ENCODE results near the gene OBP2A. TPM values are rescaled to one million over a fixed set of nuclear protein-coding genes. Genes with fewer than 3 reads are reported as not detected.

Gene OBP2A
- total and polyA plus RNA-seq, 2 donors (not counting 1 experiment from before 2014, with no cell fraction given), result not detected

GRCh38 chr9:135573124-135573523, 27.2 kb downstream of the OBP2A start:
- no peak for DNase-seq
- no peak overlapping the region for H3K4me3 Mint-ChIP-seq
- Histone ChIP-seq H3K4me2 (replicated peaks; ENCODE audit: low read depth, low read length, poor library complexity, severe bottlenecking) (no peak overlapping the region), H3K4me3 (ENCODE audit: control extremely low read depth in 1 of 5, extremely low read depth in 1 of 5, insufficient read depth in 1 of 5, low read depth in 2 of 5, low read length in 4 of 5) (no peak overlapping the region), H3K9ac (ENCODE audit: low read length) (no peak overlapping the region), H4K20me1 (ENCODE audit: control insufficient read depth, insufficient read depth, low read length, poor library complexity, severe bottlenecking) (no peaks in the 10 kb centered on the region), H3K36me3 (replicated peaks in 1 of 2; ENCODE audit: control extremely low read depth in 1 of 2, control insufficient read depth in 1 of 2, extremely low read depth in 1 of 2, insufficient read depth in 2 of 2, low read length in 1 of 2) (no peaks in the 10 kb centered on the region), H3K9me3 (ENCODE audit: control extremely low read depth in 1 of 3, control insufficient read depth in 2 of 3, insufficient read depth in 1 of 3, low read length in 2 of 3) (peaks cover 0 to 4% (median 0%) of the 10 kb centered on the region in 3 donors), H3K4me1 (ENCODE audit: control insufficient read depth in 2 of 2, insufficient read depth in 2 of 2, low read length in 2 of 2) (no peaks in the 10 kb centered on the region), H3K79me2 (ENCODE audit: control insufficient read depth, insufficient read depth, low read length) (no peaks in the 10 kb centered on the region), H2AFZ (ENCODE audit: insufficient read depth, low read depth, low read length, poor library complexity, severe bottlenecking) (no peak overlapping the region), H3K27ac (ENCODE audit: low read length in 2 of 2) (no peak overlapping the region), H3K27me3 (replicated peaks in 1 of 4; ENCODE audit: control extremely low read depth in 1 of 4, control insufficient read depth in 3 of 4, insufficient read depth in 4 of 4, low read length in 3 of 4) (no peaks in the 10 kb centered on the region)
- POLR2A ChIA-PET, result no interaction called here
- TF ChIP-seq EZH2 (IDR thresholded peaks at IDR 0.05; ENCODE audit: borderline replicate concordance, insufficient read depth, low read depth, low read length, poor library complexity, severe bottlenecking), result no peak
- no peak for TF ChIP-seq CTCF (IDR thresholded peaks at IDR 0.05)
- ATAC-seq (ENCODE audit: low read depth), result no peak
- H3K27ac Mint-ChIP-seq, result no peak overlapping the region
- peaks cover 4% of the 10 kb centered on the region for H3K9me3 Mint-ChIP-seq (ENCODE audit: insufficient read depth)
- CTCF ChIA-PET, result interaction anchor here (0.6 kb wide), 1 partner anchor 561 kb away, joined by 3 read pairs; no protein-coding TSS in a partner anchor
- WGBS (ENCODE audit: insufficient coverage), result 100% methylated on average over 1 of the region's 1 CpG
- H3K27me3 Mint-ChIP-seq, result peaks cover 3% of the 10 kb centered on the region
- no peaks in the 10 kb centered on the region for H3K4me1 Mint-ChIP-seq
- intact Hi-C loops (cut with micrococcal nuclease), result no loop called here

- no peak overlapping the region for H3K9ac ChIP-seq (ENCODE audit: low read length)
- peaks cover 3% of the 10 kb centered on the region for H3K9me3 Mint-ChIP-seq (ENCODE audit: insufficient read depth)
- ChIA-PET POLR2A (no interaction called here), CTCF (no interaction called here)
- H3K4me3 Mint-ChIP-seq, result no peak overlapping the region
- peaks cover 3% of the 10 kb centered on the region for H3K27me3 Mint-ChIP-seq
- H3K27ac ChIP-seq (ENCODE audit: low read length in 2 of 2), result no peak overlapping the region
- H3K27me3 ChIP-seq (replicated peaks in 1 of 4; ENCODE audit: control extremely low read depth in 1 of 4, control insufficient read depth in 3 of 4, insufficient read depth in 4 of 4, low read length in 3 of 4), result no peaks in the 10 kb centered on the region
- peaks cover 0 to 4% (median 0%) of the 10 kb centered on the region in 3 donors for H3K9me3 ChIP-seq (ENCODE audit: control extremely low read depth in 1 of 3, control insufficient read depth in 2 of 3, insufficient read depth in 1 of 3, low read length in 2 of 3)
- no peak overlapping the region for H2AFZ ChIP-seq (ENCODE audit: insufficient read depth, low read depth, low read length, poor library complexity, severe bottlenecking)
- DNase-seq, result no peak
- H3K36me3 ChIP-seq (replicated peaks in 1 of 2; ENCODE audit: control extremely low read depth in 1 of 2, control insufficient read depth in 1 of 2, extremely low read depth in 1 of 2, insufficient read depth in 2 of 2, low read length in 1 of 2), result no peaks in the 10 kb centered on the region
- ATAC-seq (ENCODE audit: low read depth), result no peak
- H3K4me2 ChIP-seq (replicated peaks; ENCODE audit: low read depth, low read length, poor library complexity, severe bottlenecking), result no peak overlapping the region
- intact Hi-C loops (cut with micrococcal nuclease), result no loop called here
- no peaks in the 10 kb centered on the region for H3K4me1 ChIP-seq (ENCODE audit: control insufficient read depth in 2 of 2, insufficient read depth in 2 of 2, low read length in 2 of 2)
- H3K4me1 Mint-ChIP-seq, result no peaks in the 10 kb centered on the region
- WGBS (ENCODE audit: insufficient coverage), result 79% methylated on average over 14 of the region's 14 CpGs
- no peak overlapping the region for H3K27ac Mint-ChIP-seq
- H4K20me1 ChIP-seq (ENCODE audit: control insufficient read depth, insufficient read depth, low read length, poor library complexity, severe bottlenecking), result no peaks in the 10 kb centered on the region
- no peak for TF ChIP-seq CTCF (IDR thresholded peaks at IDR 0.05)
- TF ChIP-seq EZH2 (IDR thresholded peaks at IDR 0.05; ENCODE audit: borderline replicate concordance, insufficient read depth, low read depth, low read length, poor library complexity, severe bottlenecking), result no peak
- H3K4me3 ChIP-seq (ENCODE audit: control extremely low read depth in 1 of 5, extremely low read depth in 1 of 5, insufficient read depth in 1 of 5, low read depth in 2 of 5, low read length in 4 of 5), result no peak overlapping the region
- no peaks in the 10 kb centered on the region for H3K79me2 ChIP-seq (ENCODE audit: control insufficient read depth, insufficient read depth, low read length)
These were observed 28.4 kb downstream of the OBP2A start for GRCh38 chr9:135574331-135574730.
